ENCODE results near the gene SND1.

SND1 gene

DNA sequence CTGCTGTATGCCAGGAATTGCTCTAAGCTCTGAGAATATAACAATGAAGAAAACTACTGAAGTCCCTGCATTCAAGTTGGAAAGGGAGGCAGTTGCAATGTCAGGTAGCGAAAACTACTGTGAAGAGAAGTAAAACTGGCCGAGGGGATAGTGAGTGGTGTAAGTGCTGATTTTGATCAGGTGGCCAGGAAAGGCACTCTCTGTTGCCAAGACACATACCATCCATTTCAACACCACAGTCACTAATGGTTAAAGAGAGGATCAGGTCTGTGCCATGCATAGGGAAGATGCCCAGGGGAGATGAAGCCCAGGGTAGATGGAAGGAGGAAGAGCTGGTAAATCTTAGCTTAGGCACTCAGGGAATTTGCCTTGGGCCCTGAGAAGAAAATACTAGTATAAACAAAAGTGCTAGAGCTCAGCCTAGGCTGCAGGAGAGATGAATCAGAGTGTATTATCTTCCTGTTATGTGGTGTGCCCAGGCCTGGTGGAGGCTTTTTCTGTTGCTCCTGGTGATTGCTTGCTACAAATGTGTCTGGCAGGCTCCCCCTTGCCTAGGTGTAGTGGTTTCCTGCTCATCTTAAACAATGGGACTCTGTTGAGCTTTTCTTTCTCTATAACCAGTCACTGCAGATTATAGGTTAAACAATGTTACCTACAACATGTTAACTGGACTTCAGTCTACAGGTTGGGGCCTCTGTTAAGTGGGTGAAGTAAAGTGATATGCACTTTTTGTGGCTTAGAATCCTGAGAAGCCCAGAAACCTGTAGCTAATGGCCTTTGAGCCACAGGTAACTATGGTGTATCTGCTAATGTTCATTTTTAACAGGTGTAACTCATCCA is 253.7 kb downstream of the SND1 start:
- H3K4me1 ChIP-seq (ENCODE audit: insufficient read depth, poor library complexity, severe bottlenecking) = no peaks in the 10 kb centered on the region
- H3K9me3 ChIP-seq (ENCODE audit: severe bottlenecking) = no peaks in the 10 kb centered on the region
- TF ChIP-seq, protein P1, sequence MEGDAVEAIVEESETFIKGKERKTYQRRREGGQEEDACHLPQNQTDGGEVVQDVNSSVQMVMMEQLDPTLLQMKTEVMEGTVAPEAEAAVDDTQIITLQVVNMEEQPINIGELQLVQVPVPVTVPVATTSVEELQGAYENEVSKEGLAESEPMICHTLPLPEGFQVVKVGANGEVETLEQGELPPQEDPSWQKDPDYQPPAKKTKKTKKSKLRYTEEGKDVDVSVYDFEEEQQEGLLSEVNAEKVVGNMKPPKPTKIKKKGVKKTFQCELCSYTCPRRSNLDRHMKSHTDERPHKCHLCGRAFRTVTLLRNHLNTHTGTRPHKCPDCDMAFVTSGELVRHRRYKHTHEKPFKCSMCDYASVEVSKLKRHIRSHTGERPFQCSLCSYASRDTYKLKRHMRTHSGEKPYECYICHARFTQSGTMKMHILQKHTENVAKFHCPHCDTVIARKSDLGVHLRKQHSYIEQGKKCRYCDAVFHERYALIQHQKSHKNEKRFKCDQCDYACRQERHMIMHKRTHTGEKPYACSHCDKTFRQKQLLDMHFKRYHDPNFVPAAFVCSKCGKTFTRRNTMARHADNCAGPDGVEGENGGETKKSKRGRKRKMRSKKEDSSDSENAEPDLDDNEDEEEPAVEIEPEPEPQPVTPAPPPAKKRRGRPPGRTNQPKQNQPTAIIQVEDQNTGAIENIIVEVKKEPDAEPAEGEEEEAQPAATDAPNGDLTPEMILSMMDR (IDR thresholded peaks at IDR 0.05; ENCODE audit: poor library complexity, severe bottlenecking) = no peak
- no peak overlapping the region for H3K4me3 ChIP-seq (ENCODE audit: severe bottlenecking)
- DNase-seq (ENCODE audit: low spot score) (no peak), ATAC-seq (ENCODE audit: low read depth) (peak; percentile 60)
- H3K27ac ChIP-seq (ENCODE audit: poor library complexity, severe bottlenecking) = no peak overlapping the region
- peaks cover 14% of the 10 kb centered on the region for H3K36me3 ChIP-seq (ENCODE audit: low read depth)
- no peaks in the 10 kb centered on the region for H3K27me3 ChIP-seq (ENCODE audit: insufficient read depth, poor library complexity, severe bottlenecking)

DNA sequence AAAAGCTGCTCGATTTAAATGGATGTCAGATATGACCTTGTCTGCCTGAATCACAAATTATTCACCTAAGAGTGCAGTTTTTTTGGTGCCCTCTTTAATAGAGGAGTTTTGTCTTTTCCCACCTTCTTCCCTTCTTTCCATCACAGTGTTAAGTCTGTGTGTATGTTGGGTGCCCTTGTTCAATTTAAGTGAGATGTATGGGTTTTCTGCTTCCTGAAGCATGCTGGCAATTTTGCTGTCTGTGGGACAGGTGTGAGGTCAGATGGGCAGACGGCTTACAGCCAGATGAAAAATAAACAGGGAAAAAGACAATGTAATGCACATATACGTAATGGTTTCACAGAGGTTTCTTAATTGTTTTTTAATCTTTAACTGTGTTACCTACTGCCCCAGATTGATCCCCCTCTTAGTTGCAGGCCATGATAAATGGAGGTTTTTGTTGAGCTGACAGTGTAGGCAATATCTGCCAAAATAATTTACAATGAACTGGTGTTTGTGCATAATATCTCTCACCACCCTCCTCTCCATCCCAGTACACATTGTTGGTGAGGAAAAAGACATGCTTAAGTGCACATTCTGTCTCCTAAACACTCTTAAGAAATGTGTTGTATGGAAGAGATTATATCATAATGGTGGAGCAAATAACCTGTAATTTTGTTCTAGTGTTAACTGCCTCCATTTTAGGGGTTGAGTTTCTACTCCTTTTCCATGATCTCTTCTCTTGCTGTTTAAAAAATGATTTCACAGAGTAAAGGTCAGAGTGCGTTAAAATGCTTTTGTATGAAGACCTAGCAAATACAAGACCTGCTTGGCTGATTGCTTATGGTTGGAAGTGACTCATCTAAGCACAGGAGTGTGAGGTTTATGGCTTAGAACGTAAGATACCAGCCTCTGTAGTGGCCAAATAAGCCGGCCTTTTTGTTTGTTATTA is 255.4 kb downstream of the SND1 start:
- Histone ChIP-seq H3K27me3 (ENCODE audit: insufficient read depth, poor library complexity, severe bottlenecking) (no peaks in the 10 kb centered on the region), H3K27ac (ENCODE audit: poor library complexity, severe bottlenecking) (no peak overlapping the region), H3K4me3 (ENCODE audit: severe bottlenecking) (no peak overlapping the region), H3K9me3 (ENCODE audit: severe bottlenecking) (no peaks in the 10 kb centered on the region), H3K36me3 (ENCODE audit: low read depth) (peaks cover 15% of the 10 kb centered on the region), H3K4me1 (ENCODE audit: insufficient read depth, poor library complexity, severe bottlenecking) (no peaks in the 10 kb centered on the region)
- TF ChIP-seq, protein P1 (IDR thresholded peaks at IDR 0.05; ENCODE audit: poor library complexity, severe bottlenecking) = no peak
- ATAC-seq (ENCODE audit: low read depth) (peak; percentile 57; the same call in 2 of the 3 replicates), DNase-seq (ENCODE audit: low spot score) (no peak)

DNA sequence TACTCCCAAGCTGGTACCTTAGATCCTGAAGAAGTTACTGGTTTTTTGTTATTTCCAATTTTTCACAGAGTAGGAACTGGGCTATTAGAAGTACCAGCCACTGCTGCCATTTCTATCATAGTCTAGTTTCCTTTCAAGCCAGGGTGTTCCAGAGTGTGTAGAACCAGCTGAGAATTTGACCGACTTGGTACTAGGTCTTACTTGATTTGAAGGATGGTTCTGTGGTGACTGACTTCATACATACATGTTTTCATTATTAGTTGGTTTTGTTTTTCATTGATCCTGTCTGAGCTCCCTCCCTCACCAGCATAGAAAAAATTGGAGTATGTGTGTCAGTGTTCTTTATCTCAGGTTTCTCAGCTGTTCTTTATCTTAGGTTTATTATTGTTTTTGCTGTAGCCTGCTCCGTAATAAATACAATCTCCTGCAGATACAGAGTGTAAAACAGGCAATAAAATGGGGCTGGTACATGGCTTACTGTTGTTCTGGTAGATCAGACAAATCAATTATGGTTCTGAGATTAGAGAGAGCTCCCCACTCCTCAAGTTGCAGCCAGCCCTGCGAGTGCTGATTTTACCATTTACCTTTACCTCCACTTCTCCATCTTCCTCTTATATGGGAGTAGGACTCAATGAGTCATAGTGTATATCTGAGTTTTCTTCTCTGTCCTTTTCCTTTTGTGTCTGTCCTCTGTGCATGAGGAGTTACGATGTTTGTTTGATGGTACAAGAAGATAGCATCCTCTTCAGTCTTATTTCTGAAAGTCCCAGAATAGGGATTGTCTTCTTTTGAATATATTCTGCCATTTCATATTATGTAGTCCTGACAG is 256.6 kb downstream of the SND1 start:
- no peak for DNase-seq (ENCODE audit: low spot score)
- ATAC-seq (ENCODE audit: low read depth) = no peak; the same call in 2 of the 3 replicates
- H3K4me3 ChIP-seq (ENCODE audit: severe bottlenecking) = no peak overlapping the region
- no peaks in the 10 kb centered on the region for H3K27me3 ChIP-seq (ENCODE audit: insufficient read depth, poor library complexity, severe bottlenecking)
- TF ChIP-seq, protein P1 (IDR thresholded peaks at IDR 0.05; ENCODE audit: poor library complexity, severe bottlenecking) = no peak
- no peaks in the 10 kb centered on the region for H3K4me1 ChIP-seq (ENCODE audit: insufficient read depth, poor library complexity, severe bottlenecking)
- H3K9me3 ChIP-seq (ENCODE audit: severe bottlenecking) = no peaks in the 10 kb centered on the region
- peaks cover 15% of the 10 kb centered on the region for H3K36me3 ChIP-seq (ENCODE audit: low read depth)
- H3K27ac ChIP-seq (ENCODE audit: poor library complexity, severe bottlenecking) = no peak overlapping the region

DNA sequence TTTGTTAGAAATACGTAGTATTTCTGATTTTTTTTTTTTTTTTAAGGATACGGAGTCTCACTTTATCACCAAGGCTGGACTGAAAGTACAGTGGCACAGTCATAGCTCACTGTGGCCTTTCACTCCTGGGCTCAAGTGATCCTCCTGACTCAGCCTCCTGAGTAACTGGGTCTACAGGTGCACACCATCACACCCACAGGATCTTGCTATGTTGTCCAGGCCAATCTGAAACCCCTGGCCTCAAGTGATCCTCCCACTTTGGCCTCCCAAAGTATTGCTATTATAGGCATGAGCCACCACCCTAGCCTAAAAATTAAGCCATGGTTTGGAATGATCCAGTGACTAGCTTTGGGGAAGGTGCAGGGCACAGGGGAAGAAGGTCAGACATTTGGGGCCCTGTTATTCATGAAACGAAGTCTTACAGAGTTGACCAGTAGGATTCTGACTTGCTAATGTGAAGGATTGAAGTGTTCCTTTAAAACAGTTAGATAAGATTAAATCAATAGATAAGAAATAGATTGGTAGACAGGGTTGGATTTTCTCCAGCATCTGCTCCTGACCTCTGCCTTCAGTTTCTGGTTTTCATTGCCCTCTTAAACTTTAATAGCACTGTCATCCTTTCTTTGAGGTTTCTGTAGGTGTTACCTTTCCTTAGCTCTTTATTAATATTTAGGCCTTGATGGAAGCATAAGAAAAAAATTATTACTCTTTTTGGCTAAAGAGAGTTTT is 257.6 kb downstream of the SND1 start:
- Histone ChIP-seq H3K27me3 (ENCODE audit: insufficient read depth, poor library complexity, severe bottlenecking) (no peaks in the 10 kb centered on the region), H3K4me3 (ENCODE audit: severe bottlenecking) (no peak overlapping the region), H3K4me1 (ENCODE audit: insufficient read depth, poor library complexity, severe bottlenecking) (no peaks in the 10 kb centered on the region), H3K9me3 (ENCODE audit: severe bottlenecking) (no peaks in the 10 kb centered on the region), H3K27ac (ENCODE audit: poor library complexity, severe bottlenecking) (no peak overlapping the region), H3K36me3 (ENCODE audit: low read depth) (peaks cover 10% of the 10 kb centered on the region)
- ATAC-seq (ENCODE audit: low read depth) = no peak
- TF ChIP-seq, protein P1 (IDR thresholded peaks at IDR 0.05; ENCODE audit: poor library complexity, severe bottlenecking) = no peak
- no peak for DNase-seq (ENCODE audit: low spot score)
